Neural cell (in vitro differentiated cells): ENCODE data around the gene FAM187B. TPM values are rescaled to one million over a fixed set of nuclear protein-coding genes. Genes with fewer than 3 reads are reported as not detected.

Experiments used
- H2AFZ ChIP-seq: fragments of 200-600, 300-800 bp; sonication (generic), shearing (Covaris generic); 2 replicates; pipeline ENCODE4 v1.6.0; 2014; ENCODE audit warnings: low read depth, mild to moderate bottlenecking, antibody characterized with exemption, low read length, moderate library complexity
- H3F3A ChIP-seq: fragments of 200-600 bp; shearing (Covaris generic); 2 replicates; pipeline ENCODE4 v1.6.1; 2016; ENCODE audit warnings: mild to moderate bottlenecking, moderate library complexity, mixed read lengths, antibody characterized with exemption, low read length; ENCODE audit not compliant: insufficient read depth, poor library complexity, severe bottlenecking
- H3K27ac ChIP-seq: fragments of 200-600, 300-800 bp; sonication (generic), shearing (Covaris generic); 2 replicates; pipeline ENCODE4 v1.5.1; 2014; ENCODE audit warnings: mild to moderate bottlenecking, low read length, moderate library complexity
- H3K27me3 ChIP-seq: fragments of 300-800, 200-600 bp; sonication (generic), shearing (Covaris generic); 2 replicates; pipeline ENCODE4 v1.6.0; 2014; ENCODE audit warnings: mild to moderate bottlenecking, low read depth, low read length, moderate library complexity; ENCODE audit not compliant: insufficient read depth
- H3K36me3 ChIP-seq: fragments of 300-800, 200-600 bp; sonication (generic), shearing (Covaris generic); 2 replicates; pipeline ENCODE4 v1.5.1; 2014; ENCODE audit warnings: mild to moderate bottlenecking, antibody characterized with exemption, low read length, moderate library complexity; ENCODE audit not compliant: insufficient read depth
- H3K4me2 ChIP-seq: fragments of 300-800, 200-600 bp; sonication (generic), shearing (Covaris generic); 2 replicates; pipeline ENCODE4 v1.6.0; 2014; ENCODE audit warnings: mild to moderate bottlenecking, low read length
- H3K4me3 ChIP-seq: fragments of 300-800, 200-600 bp; sonication (generic), shearing (Covaris generic); 2 replicates; pipeline ENCODE4 v1.5.1; 2014; ENCODE audit warnings: mild to moderate bottlenecking, low read length, moderate library complexity
- H3K79me2 ChIP-seq: fragments of 200-600 bp; shearing (Covaris generic); replicated peaks from 2 replicates; pipeline ENCODE4 v1.6.0; 2014; ENCODE audit warnings: mild to moderate bottlenecking, low read length, moderate library complexity; ENCODE audit not compliant: insufficient read depth
- H3K9ac ChIP-seq: fragments of 300-800, 200-600 bp; sonication (generic), shearing (Covaris generic); 2 replicates; pipeline ENCODE4 v1.6.1; 2016; ENCODE audit warnings: mild to moderate bottlenecking, low read length, mixed read lengths
- H3K9me2 ChIP-seq: fragments of 200-600 bp; shearing (Covaris generic); 2 replicates; pipeline ENCODE4 v1.6.1; 2016; ENCODE audit warnings: mild to moderate bottlenecking, low read length, mixed read lengths; ENCODE audit not compliant: insufficient read depth
- H3K9me3 ChIP-seq: fragments of 200-600, 300-800 bp; sonication (generic), shearing (Covaris generic); 2 replicates; pipeline ENCODE4 v1.6.1; 2016; ENCODE audit warnings: mild to moderate bottlenecking, mixed run types, low read length, moderate library complexity, mixed read lengths
- H4K20me1 ChIP-seq: fragments of 200-600 bp; shearing (Covaris generic); 2 replicates; pipeline ENCODE4 v1.6.1; 2016; ENCODE audit warnings: mild to moderate bottlenecking, mixed run types; ENCODE audit not compliant: insufficient read depth
- CTCF ChIP-seq: fragments of 450-650 bp; IDR thresholded peaks from 2 replicates; pipeline ENCODE4 v1.5.1; 2014; ENCODE audit warnings: antibody characterized with exemption, mild to moderate bottlenecking, moderate library complexity; ENCODE audit not compliant: poor library complexity, severe bottlenecking
- EP300 ChIP-seq: fragments of 450-650 bp; conservative IDR thresholded peaks from 2 replicates; pipeline ENCODE4 v1.6.1; 2014; ENCODE audit warnings: antibody characterized with exemption, mild to moderate bottlenecking, moderate library complexity; ENCODE audit not compliant: poor library complexity, severe bottlenecking
- EZH2 ChIP-seq: fragments of 200-600, 300-800 bp; shearing (Covaris generic), sonication (generic); IDR thresholded peaks from 2 replicates; pipeline ENCODE4 v1.6.1; 2014; ENCODE audit warnings: antibody characterized with exemption, low read length, borderline replicate concordance, mild to moderate bottlenecking; ENCODE audit not compliant: insufficient read depth, poor library complexity, severe bottlenecking
- MXI1 ChIP-seq: fragments of 450-650 bp; conservative IDR thresholded peaks from 2 replicates; pipeline ENCODE4 v1.6.1; 2014; ENCODE audit warnings: antibody characterized with exemption, mild to moderate bottlenecking; ENCODE audit not compliant: poor library complexity, severe bottlenecking
- POLR2AphosphoS5 ChIP-seq: IDR thresholded peaks from 2 replicates; pipeline ENCODE4 v1.6.1; 2012
- RAD21 ChIP-seq: fragments of 450-650 bp; conservative IDR thresholded peaks from 2 replicates; pipeline ENCODE4 v1.6.1; 2014; ENCODE audit warnings: antibody characterized with exemption, mild to moderate bottlenecking, moderate library complexity
- REST ChIP-seq: IDR thresholded peaks from 2 replicates; pipeline ENCODE4 v1.6.1; 2012; ENCODE audit warnings: borderline replicate concordance
- SMC3 ChIP-seq: fragments of 450-650 bp; conservative IDR thresholded peaks from 2 replicates; pipeline ENCODE4 v1.6.1; 2014; ENCODE audit warnings: antibody characterized with exemption, mild to moderate bottlenecking, moderate library complexity; ENCODE audit not compliant: poor library complexity
- TAF1 ChIP-seq: IDR thresholded peaks from 2 replicates; pipeline ENCODE4 v1.6.1; 2012; ENCODE audit warnings: low read depth
- polyA plus RNA-seq: library from polyadenylated mRNA; depleted of rRNA; stranded (reverse); fragments of >200 nt; gene quantifications from 2 replicates; pipeline ENCODE4 v1.2.3, GENCODE V29; 2014

The FAM187B gene
- polyA plus RNA-seq, 1 donor from 2014 or later = not detected

- Histone ChIP-seq H3K79me2 (no peaks in the 10 kb centered on the region), H3K27ac (no peak overlapping the region)
Measured at GRCh38 chr19:35253316-35254286, 25.1 kb upstream of the FAM187B start.

GRCh38 chr19:35251456-35251855 is 22.9 kb upstream of the FAM187B start:
- Histone ChIP-seq H3K36me3 (no peaks in the 10 kb centered on the region), H3K9ac (no peak overlapping the region), H3F3A (no peaks in the 10 kb centered on the region), H3K79me2 (no peaks in the 10 kb centered on the region), H3K4me3 (no peak overlapping the region), H3K4me2 (no peak overlapping the region), H3K27me3 (peaks cover 38% of the 10 kb centered on the region), H3K9me2 (no peaks in the 10 kb centered on the region), H3K9me3 (no peaks in the 10 kb centered on the region), H2AFZ (no peak overlapping the region), H3K27ac (no peak overlapping the region), H4K20me1 (no peaks in the 10 kb centered on the region)
- TF ChIP-seq POLR2AphosphoS5 = no peak
- TF ChIP-seq EP300 = no peak
- TF ChIP-seq REST = no peak
- TF ChIP-seq MXI1 = no peak
- no peak for TF ChIP-seq RAD21
- TF ChIP-seq SMC3 = no peak

More at GRCh38 chr19:35253316-35254286, 25.1 kb upstream of the FAM187B start:
- Histone ChIP-seq H3F3A (no peaks in the 10 kb centered on the region), H3K27me3 (peaks cover 17% of the 10 kb centered on the region), H3K9me3 (no peaks in the 10 kb centered on the region), H3K9ac (no peak overlapping the region), H2AFZ (no peak overlapping the region), H3K36me3 (no peaks in the 10 kb centered on the region), H3K4me3 (no peak overlapping the region), H4K20me1 (no peaks in the 10 kb centered on the region), H3K9me2 (no peaks in the 10 kb centered on the region), H3K4me2 (no peak overlapping the region)
- TF ChIP-seq TAF1 = no peak
- TF ChIP-seq POLR2AphosphoS5 = no peak
- no peak for TF ChIP-seq MXI1

- peaks cover 38% of the 10 kb centered on the region for H3K27me3 ChIP-seq
- H4K20me1 ChIP-seq = no peaks in the 10 kb centered on the region
- no peaks in the 10 kb centered on the region for H3K9me3 ChIP-seq
- H3K9ac ChIP-seq = no peak overlapping the region
- no peak overlapping the region for H3K4me3 ChIP-seq
- no peak overlapping the region for H3K27ac ChIP-seq
- H3K36me3 ChIP-seq = no peaks in the 10 kb centered on the region
- no peak overlapping the region for H3K4me2 ChIP-seq
- no peaks in the 10 kb centered on the region for H3K9me2 ChIP-seq
- no peak overlapping the region for H2AFZ ChIP-seq
- H3K79me2 ChIP-seq = no peaks in the 10 kb centered on the region
- TF ChIP-seq CTCF (no peak), POLR2AphosphoS5 (no peak), TAF1 (no peak), RAD21 (no peak), SMC3 (no peak), EP300 (no peak), MXI1 (no peak), EZH2 (no peak), REST (no peak)
- no peaks in the 10 kb centered on the region for H3F3A ChIP-seq
Measured at GRCh38 chr19:35249848-35250711, 21.5 kb upstream of the FAM187B start.
